ENCODE results near the gene FCGR3A.

FCGR3A gene

DNA sequence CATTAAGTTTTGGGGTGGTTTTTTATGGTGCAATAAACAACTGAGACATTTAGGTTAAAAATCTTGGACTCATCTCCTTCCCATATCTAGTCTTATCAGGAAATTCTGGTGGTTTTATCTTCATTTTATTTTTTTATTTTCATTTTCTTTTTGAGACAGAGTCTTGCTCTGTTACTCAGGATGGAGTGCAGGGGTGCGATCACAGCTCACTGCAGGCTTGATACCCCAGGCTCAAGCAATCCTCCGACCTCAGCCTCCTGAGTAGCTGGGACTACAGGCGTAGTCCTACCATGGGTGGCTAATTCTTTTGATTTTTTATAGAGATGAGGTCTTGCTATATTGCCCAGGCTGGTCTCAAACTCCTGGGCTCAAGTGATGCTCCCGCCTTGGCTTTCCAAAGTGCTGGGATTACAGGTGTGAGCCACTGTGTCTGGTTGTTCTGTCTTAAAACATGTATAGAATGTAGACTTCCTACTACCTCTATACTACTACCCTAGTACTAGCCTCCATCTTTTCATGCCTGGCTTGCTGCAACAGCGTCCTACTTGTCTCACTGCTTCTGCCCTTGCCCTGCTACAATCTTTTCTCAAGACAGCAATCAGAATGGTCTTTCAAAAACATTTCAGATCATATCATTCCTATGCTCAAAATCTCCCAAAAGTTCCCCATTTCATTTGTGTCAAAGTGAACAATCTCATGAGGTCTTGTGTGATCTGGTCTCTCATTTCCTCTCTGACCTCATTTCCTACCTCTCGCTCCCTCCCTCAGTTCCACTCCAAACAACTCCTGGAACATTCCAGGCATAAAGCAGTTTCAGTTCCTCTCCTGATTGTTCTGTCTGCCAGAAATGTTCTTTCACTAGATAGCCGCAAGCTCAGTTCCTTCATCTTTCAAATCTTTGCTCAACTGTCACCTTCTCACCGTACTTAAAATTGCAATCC is 50.2 kb downstream of the FCGR3A start:
- no peak for DNase-seq (ENCODE audit: low spot score)

GRCh38 chr1:161498646-161499045 is 51.0 kb downstream of the FCGR3A start:
- no peak for DNase-seq (ENCODE audit: low spot score)

DNA sequence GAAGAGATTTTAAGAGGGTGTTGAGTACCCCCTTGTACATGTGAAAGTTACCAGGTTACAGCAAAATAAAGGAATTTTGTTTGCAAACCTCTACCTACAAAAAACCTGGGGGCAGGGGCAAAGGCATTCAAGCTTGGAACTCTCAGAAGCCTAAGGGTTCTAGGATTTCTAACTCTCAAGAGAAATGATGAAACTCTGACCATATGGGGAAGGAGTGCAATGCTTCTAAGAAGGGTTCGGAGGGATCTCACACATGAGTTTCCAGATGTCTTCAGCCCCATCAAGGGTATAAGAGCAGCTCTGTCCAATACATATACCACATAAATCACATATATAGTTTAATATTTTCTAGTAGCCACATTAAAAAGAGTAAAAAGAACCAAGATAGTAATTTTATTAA is 51.7 kb downstream of the FCGR3A start:
- DNase-seq (ENCODE audit: low spot score) = no peak

DNA sequence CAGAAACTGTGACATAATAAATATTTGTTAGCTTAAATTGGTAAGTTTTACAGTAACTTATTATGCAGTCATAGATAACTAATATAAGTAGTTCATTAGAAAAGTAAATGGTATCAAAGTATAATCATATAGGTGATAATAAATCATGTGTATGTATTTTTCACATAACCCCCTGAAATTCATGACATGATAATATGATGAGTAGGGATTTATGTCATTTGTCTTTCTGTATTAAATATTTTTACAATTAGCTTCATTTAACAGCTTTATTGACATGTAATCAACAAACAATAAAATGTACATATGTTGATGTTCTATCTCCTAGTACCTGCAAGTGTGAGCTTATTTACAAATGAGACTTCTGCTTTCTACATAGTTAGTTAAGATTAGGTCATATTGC is 54.1 kb downstream of the FCGR3A start:
- no peak for DNase-seq (ENCODE audit: low spot score)

- DNase-seq (ENCODE audit: low spot score) = no peak
Observed at GRCh38 chr1:161494091-161494735, 55.4 kb downstream of the FCGR3A start.

GRCh38 chr1:161492827-161493226 is 56.8 kb downstream of the FCGR3A start:
- no peak for DNase-seq (ENCODE audit: low spot score)

All from SW480 (cell line).